LNCAP (cell line): ENCODE data around the gene MMP28.

Experiments
- CTCF ChIP-seq: fragments of 450-650 bp; IDR thresholded peaks from 2 replicates; pipeline ENCODE4 v1.5.1; 2017; ENCODE audit warnings: mild to moderate bottlenecking

The MMP28 gene

GRCh38 chr17:35774499-35774898 is 20.9 kb downstream of the MMP28 start:
- TF ChIP-seq CTCF: no peak

GRCh38 chr17:35773679-35774425 is 21.6 kb downstream of the MMP28 start:
- no peak for TF ChIP-seq CTCF

- no peak for TF ChIP-seq CTCF
These were observed 22.3 kb downstream of the MMP28 start for GRCh38 chr17:35773129-35773528.

- TF ChIP-seq CTCF: peak; percentile 64
These were observed 25.4 kb downstream of the MMP28 start for GRCh38 chr17:35769895-35770486.

DNA sequence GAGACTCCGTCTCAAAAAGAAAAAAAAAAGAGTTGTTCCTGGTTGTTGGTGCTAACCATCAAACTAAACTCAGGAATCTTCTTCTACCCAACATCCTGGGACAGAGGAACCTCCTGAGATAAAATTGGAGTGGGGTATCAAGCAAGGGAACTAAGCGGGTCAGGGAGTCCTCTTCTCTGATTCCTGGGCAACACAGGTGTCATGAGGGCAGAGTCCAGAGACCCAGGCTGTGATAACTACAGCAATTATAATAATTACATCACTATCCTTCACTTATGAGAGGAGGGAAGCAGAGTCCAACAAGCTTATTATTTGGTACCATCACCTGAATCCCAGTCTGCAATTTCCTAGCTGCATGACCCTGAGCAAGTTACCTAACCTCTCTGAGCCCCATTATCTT is 26.6 kb downstream of the MMP28 start:
- no peak for TF ChIP-seq CTCF

DNA sequence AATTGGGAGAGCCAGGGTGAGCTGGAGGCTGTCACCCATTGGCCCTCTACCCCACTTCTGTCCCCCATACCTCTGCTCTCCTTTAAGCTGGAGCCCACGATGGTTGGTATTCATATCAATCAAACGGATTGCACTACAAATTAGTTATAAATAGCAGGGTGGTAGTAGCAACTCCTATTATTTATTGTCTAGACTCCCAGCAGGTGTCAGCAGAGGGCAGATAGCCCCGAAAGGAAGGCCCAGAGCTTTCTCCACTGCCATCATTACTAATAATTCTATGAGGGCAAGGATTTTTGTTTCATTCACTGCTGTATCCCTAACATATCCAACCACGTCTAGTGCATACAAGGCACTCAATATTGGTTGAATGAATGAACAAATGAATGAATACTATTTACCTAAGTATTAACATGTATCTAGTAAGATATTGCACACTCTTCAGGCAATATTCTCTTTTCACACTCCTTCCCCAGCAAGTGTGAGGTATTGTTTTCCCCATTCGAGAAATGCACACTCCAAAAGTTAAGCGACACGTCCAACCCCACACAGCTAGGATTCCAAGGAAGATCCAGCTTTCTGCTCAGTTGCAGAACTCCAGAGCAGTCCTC is 28.4 kb downstream of the MMP28 start:
- TF ChIP-seq CTCF: peak; percentile 60

DNA sequence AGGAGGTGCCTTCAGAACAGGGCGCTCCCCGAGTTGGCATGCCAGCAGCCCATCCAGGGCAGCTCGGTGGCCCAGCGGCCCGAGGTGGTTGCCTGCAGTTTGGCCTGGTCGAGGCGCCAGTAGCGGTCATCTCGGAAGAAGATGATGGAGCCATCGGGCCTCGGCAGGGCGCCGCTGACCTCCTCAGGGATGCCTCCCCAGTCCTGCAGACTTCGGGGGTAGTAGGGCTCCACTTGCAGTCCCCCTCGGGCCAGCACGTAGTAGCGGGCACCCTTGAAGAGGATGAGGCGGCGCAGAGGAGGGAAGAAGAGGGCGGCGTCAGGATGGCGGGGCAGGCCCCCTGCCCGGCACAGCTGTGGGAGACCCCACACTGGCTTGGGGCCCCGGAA is 29.0 kb downstream of the MMP28 start:
- TF ChIP-seq CTCF: no peak
